Neural progenitor cell (in vitro differentiated cells): Measurements from ENCODE around the gene LSM8. TPM values are rescaled to one million over a fixed set of nuclear protein-coding genes. Genes with fewer than 3 reads are reported as not detected.
A peak's percentile ranks its signal among the peaks of the same experiment; 100 is the strongest.

Experiments used
- DNase-seq: peaks from one replicate; pipeline ENCODE4 v3.0.0-alpha.2; 2016; ENCODE audit warnings: low spot score
- H2AFZ ChIP-seq: fragments of 200-600 bp; sonication (generic); replicated peaks from 2 replicates; pipeline ENCODE4 v1.6.1; 2016; ENCODE audit warnings: antibody characterized with exemption
- H3F3A ChIP-seq: fragments of 200-600 bp; sonication (generic); 2 replicates; pipeline ENCODE4 v1.6.1; 2016; ENCODE audit warnings: antibody characterized with exemption, low read depth
- H3K27ac ChIP-seq: fragments of 200-600 bp; sonication (generic); 2 replicates; pipeline ENCODE4 v1.5.1; 2016; ENCODE audit warnings: mild to moderate bottlenecking
- H3K27me3 ChIP-seq: fragments of 200-600 bp; sonication (generic); 2 replicates; pipeline ENCODE4 v1.6.1; 2016; ENCODE audit warnings: mild to moderate bottlenecking, moderate library complexity
- H3K36me3 ChIP-seq: fragments of 200-600 bp; sonication (generic); 2 replicates; pipeline ENCODE4 v1.5.1; 2016
- H3K4me1 ChIP-seq: fragments of 200-600 bp; sonication (generic); 2 replicates; pipeline ENCODE4 v1.6.1; 2016; ENCODE audit warnings: mixed run types
- H3K4me2 ChIP-seq: fragments of 200-600 bp; sonication (generic); 2 replicates; pipeline ENCODE4 v1.6.1; 2016
- H3K4me3 ChIP-seq: fragments of 200-600 bp; sonication (generic); 2 replicates; pipeline ENCODE4 v1.5.1; 2016
- H3K79me2 ChIP-seq: fragments of 200-600 bp; sonication (generic); 2 replicates; pipeline ENCODE4 v1.6.1; 2016; ENCODE audit warnings: low read depth
- H3K9ac ChIP-seq: fragments of 200-600 bp; sonication (generic); 2 replicates; pipeline ENCODE4 v1.6.1; 2016
- H3K9me3 ChIP-seq: fragments of 200-600 bp; sonication (generic); 2 replicates; pipeline ENCODE4 v1.5.1; 2016; ENCODE audit warnings: low read depth
- H4K20me1 ChIP-seq: fragments of 200-600 bp; sonication (generic); 2 replicates; pipeline ENCODE4 v1.6.1; 2016; ENCODE audit warnings: low read depth
- H3K27ac Mint-ChIP-seq: 3 replicates; pipeline ENCODE4 v1.8.0; 2021; ENCODE audit warnings: mixed read lengths
- H3K27me3 Mint-ChIP-seq: 2 replicates; pipeline ENCODE4 v1.8.0; 2022; ENCODE audit warnings: low read depth, mild to moderate bottlenecking, inconsistent platforms, moderate library complexity, mixed read lengths; ENCODE audit not compliant: insufficient read depth
- H3K36me3 Mint-ChIP-seq: 3 replicates; pipeline ENCODE4 v1.8.0; 2021; ENCODE audit warnings: mixed read lengths
- H3K4me1 Mint-ChIP-seq: 3 replicates; pipeline ENCODE4 v1.8.0; 2021; ENCODE audit warnings: mixed read lengths
- H3K4me3 Mint-ChIP-seq: 3 replicates; pipeline ENCODE4 v1.8.0; 2021; ENCODE audit warnings: mild to moderate bottlenecking, moderate library complexity, mixed read lengths
- H3K9me3 Mint-ChIP-seq: 3 replicates; pipeline ENCODE4 v1.8.0; 2020; ENCODE audit warnings: mixed read lengths
- CTCF ChIP-seq: fragments of 200-600 bp; sonication (generic); IDR thresholded peaks from 2 replicates; pipeline ENCODE4 v1.5.1; 2017; ENCODE audit warnings: antibody characterized with exemption, mild to moderate bottlenecking
- EZH2 ChIP-seq: fragments of 200-600 bp; sonication (generic); IDR thresholded peaks from 2 replicates; pipeline ENCODE4 v1.6.1; 2017; ENCODE audit warnings: antibody characterized with exemption, mild to moderate bottlenecking, moderate library complexity
- EZH2phosphoT487 ChIP-seq: fragments of 200-600 bp; sonication (generic); IDR thresholded peaks from 2 replicates; pipeline ENCODE4 v1.6.1; 2017; ENCODE audit warnings: antibody characterized with exemption
- total RNA-seq: library from RNA; depleted of rRNA; stranded (reverse); fragments of >200 nt; gene quantifications from 2 replicates; pipeline ENCODE4 v1.2.3, GENCODE V29; 2015; ENCODE audit warnings: low replicate concordance

LSM8 gene
- total RNA-seq, 1 donor from 2014 or later, result 84.7 TPM

DNA sequence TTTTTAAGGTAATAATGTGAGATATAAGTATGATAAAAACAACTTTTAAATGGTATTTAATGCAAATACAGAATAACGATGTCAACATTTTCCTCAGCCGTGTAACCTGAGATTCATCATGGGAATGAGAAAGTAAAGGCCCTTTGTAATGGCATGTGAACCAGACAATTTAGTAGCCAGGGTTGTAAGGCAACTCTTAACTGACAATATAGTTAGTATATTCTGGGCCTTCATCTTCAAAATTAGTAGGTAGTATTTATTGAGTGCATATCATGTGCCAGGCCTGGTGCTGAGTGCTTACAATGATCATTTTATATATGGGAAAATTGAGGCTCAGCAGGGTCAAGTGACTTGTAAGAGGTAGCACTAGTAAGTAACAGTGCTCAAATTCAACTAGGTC, 10.6 kb downstream of the LSM8 start:
- no peaks in the 10 kb centered on the region for H3K9me3 ChIP-seq
- no peaks in the 10 kb centered on the region for H3K4me1 ChIP-seq
- Mint-ChIP-seq H3K9me3 (no peaks in the 10 kb centered on the region), H3K27me3 (no peaks in the 10 kb centered on the region), H3K36me3 (peaks cover 10% of the 10 kb centered on the region), H3K4me1 (no peaks in the 10 kb centered on the region), H3K4me3 (no peak overlapping the region), H3K27ac (no peak overlapping the region)
- peaks cover 20% of the 10 kb centered on the region for H3F3A ChIP-seq
- no peak overlapping the region for H2AFZ ChIP-seq
- H3K27me3 ChIP-seq, result no peaks in the 10 kb centered on the region
- peaks cover 5% of the 10 kb centered on the region for H3K79me2 ChIP-seq
- TF ChIP-seq EZH2phosphoT487 (no peak), EZH2 (no peak), CTCF (no peak)
- peak overlapping the region; percentile 41 for H3K27ac ChIP-seq
- peaks cover 8% of the 10 kb centered on the region for H4K20me1 ChIP-seq
- no peak overlapping the region for H3K4me2 ChIP-seq
- H3K4me3 ChIP-seq, result no peak overlapping the region
- peaks cover 13% of the 10 kb centered on the region for H3K36me3 ChIP-seq
- H3K9ac ChIP-seq, result no peak overlapping the region
- no peak for DNase-seq

- H3K4me3 Mint-ChIP-seq, result no peak overlapping the region
- DNase-seq, result peak; percentile 79
- Histone ChIP-seq H3K27me3 (no peaks in the 10 kb centered on the region), H3K4me1 (no peaks in the 10 kb centered on the region), H2AFZ (no peak overlapping the region), H3K27ac (no peak overlapping the region), H3K4me2 (no peak overlapping the region), H3K79me2 (no peaks in the 10 kb centered on the region), H3F3A (peaks cover 20% of the 10 kb centered on the region), H3K9me3 (no peaks in the 10 kb centered on the region), H4K20me1 (peaks cover 8% of the 10 kb centered on the region), H3K4me3 (no peak overlapping the region), H3K9ac (no peak overlapping the region), H3K36me3 (peaks cover 7% of the 10 kb centered on the region)
- no peak for TF ChIP-seq EZH2phosphoT487
- no peak for TF ChIP-seq EZH2
- TF ChIP-seq CTCF, result peak; percentile 79
- no peak overlapping the region for H3K27ac Mint-ChIP-seq
- no peaks in the 10 kb centered on the region for H3K9me3 Mint-ChIP-seq
- no peaks in the 10 kb centered on the region for H3K4me1 Mint-ChIP-seq
- H3K27me3 Mint-ChIP-seq, result no peaks in the 10 kb centered on the region
- H3K36me3 Mint-ChIP-seq, result peaks cover 7% of the 10 kb centered on the region
Observed at GRCh38 chr7:118195837-118196474, 12.0 kb downstream of the LSM8 start.

- H3K27ac ChIP-seq, result no peak overlapping the region
- H3K4me1 ChIP-seq, result no peaks in the 10 kb centered on the region
- H3K27ac Mint-ChIP-seq, result no peak overlapping the region
- H3K9me3 ChIP-seq, result no peaks in the 10 kb centered on the region
- H3K4me3 Mint-ChIP-seq, result no peak overlapping the region
- H3F3A ChIP-seq, result no peaks in the 10 kb centered on the region
- no peak for TF ChIP-seq EZH2
- TF ChIP-seq EZH2phosphoT487, result no peak
- TF ChIP-seq CTCF, result no peak
- H3K9ac ChIP-seq, result no peak overlapping the region
- no peaks in the 10 kb centered on the region for H3K27me3 Mint-ChIP-seq
- H3K4me2 ChIP-seq, result no peak overlapping the region
- H2AFZ ChIP-seq, result no peak overlapping the region
- H3K4me3 ChIP-seq, result no peak overlapping the region
- H4K20me1 ChIP-seq, result no peaks in the 10 kb centered on the region
- no peak for DNase-seq
- H3K36me3 ChIP-seq, result no peaks in the 10 kb centered on the region
- H3K36me3 Mint-ChIP-seq, result no peaks in the 10 kb centered on the region
- no peaks in the 10 kb centered on the region for H3K79me2 ChIP-seq
- H3K4me1 Mint-ChIP-seq, result no peaks in the 10 kb centered on the region
- H3K27me3 ChIP-seq, result no peaks in the 10 kb centered on the region
- H3K9me3 Mint-ChIP-seq, result no peaks in the 10 kb centered on the region
Observed at GRCh38 chr7:118202061-118202460, 18.1 kb downstream of the LSM8 start.
